Measurements from ENCODE around the gene LIPE. TPM values are rescaled to one million over a fixed set of nuclear protein-coding genes. Genes with fewer than 3 reads are reported as not detected.

Gene LIPE
- polyA plus RNA-seq, 1 experiment: 1.5 TPM

- Histone ChIP-seq H3K9me3 (ENCODE audit: control insufficient read depth, insufficient read depth, low read length) (no peaks in the 10 kb centered on the region), H3K27me3 (ENCODE audit: control insufficient read depth, insufficient read depth, low read length) (no peaks in the 10 kb centered on the region), H3K4me3 (ENCODE audit: low read depth, low read length) (no peak overlapping the region), H3K27ac (ENCODE audit: low read depth, low read length) (no peak overlapping the region)
- ChIA-PET CTCF (interaction anchor here (1.3 to 2.7 kb wide), 2 partner anchors 9 to 10 kb away, joined by 7 to 12 read pairs; no protein-coding TSS in a partner anchor), POLR2A (interaction anchor here (0.6 kb wide), 1 partner anchor 73 kb away, joined by 6 read pairs; no protein-coding TSS in a partner anchor)
- no peak for TF ChIP-seq CTCF (IDR thresholded peaks at IDR 0.05; ENCODE audit: low read depth, low read length)
- no peak for DNase-seq (ENCODE audit: low read depth, low spot score)
Observed at GRCh38 chr19:42410371-42410770, 16.8 kb downstream of the LIPE start.

- POLR2A ChIA-PET: no interaction called here
- DNase-seq (ENCODE audit: low read depth, low spot score): no peak
- no peak for TF ChIP-seq CTCF (IDR thresholded peaks at IDR 0.05; ENCODE audit: low read depth, low read length)
- CTCF ChIA-PET: interaction anchor here (1.3 kb wide), 1 partner anchor 10 kb away, joined by 7 read pairs; no protein-coding TSS in a partner anchor
- Histone ChIP-seq H3K27me3 (ENCODE audit: control insufficient read depth, insufficient read depth, low read length) (no peaks in the 10 kb centered on the region), H3K9me3 (ENCODE audit: control insufficient read depth, insufficient read depth, low read length) (no peaks in the 10 kb centered on the region), H3K4me3 (ENCODE audit: low read depth, low read length) (no peak overlapping the region), H3K27ac (ENCODE audit: low read depth, low read length) (no peak overlapping the region)
Observed at GRCh38 chr19:42409477-42409876, 17.7 kb downstream of the LIPE start.

DNA sequence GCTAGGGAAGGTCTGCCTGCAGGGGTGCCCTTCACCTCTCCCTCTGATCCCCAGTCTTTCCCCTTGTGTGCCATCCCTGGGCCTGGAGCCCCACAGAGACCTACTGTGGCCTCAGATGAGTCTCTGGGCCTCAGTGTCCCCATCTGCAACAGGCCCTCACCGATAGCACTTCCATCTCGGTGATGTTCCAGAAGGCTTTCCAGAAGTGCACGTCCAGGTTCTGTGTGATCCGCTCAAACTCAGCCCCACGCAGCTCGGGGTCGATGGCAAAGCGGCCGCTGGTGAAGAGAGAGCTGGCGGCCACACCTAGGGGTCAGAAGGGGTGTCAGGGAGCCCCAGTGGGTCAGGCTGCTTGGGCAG, 19.4 kb downstream of the LIPE start:
- POLR2A ChIA-PET: no interaction called here

DNA sequence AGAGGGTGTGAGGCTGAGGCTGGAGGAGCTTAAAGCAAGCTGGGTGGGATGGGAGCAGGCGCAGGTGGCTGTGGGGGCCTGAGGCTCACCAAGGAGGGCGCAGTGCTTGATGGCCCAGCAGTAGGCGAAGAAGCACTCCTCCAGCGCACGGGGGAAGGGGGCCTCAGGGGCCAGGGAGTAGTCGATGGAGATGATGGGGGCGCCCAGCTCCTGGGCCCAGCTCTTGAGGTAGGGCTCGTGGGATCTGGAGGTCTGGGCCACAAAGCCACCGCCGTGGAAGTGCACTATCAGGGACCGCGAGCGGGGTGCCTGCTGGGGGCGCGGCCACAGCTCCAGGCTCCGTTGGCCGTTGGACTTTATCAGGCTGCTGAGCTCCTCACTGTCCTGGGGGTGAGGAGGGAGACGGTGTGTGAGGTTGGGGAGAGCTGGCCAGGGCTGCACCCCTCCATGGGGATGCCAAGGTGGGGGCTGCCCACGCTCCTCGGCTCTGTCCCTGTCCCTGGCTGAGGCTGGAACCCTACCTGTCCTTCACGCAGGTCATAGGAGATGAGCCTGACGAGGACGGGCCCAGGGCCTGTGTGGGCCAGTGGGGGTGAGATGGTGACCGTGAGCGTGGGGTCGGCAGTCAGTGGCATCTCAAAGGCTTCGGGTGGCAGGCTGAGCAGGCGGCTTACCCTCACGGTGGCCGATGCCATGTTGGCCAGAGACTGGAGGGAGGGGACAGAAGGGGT, 19.9 kb downstream of the LIPE start:
- no peak for TF ChIP-seq CTCF (IDR thresholded peaks at IDR 0.05; ENCODE audit: low read depth, low read length)
- Histone ChIP-seq H3K27me3 (ENCODE audit: control insufficient read depth, insufficient read depth, low read length) (no peaks in the 10 kb centered on the region), H3K9me3 (ENCODE audit: control insufficient read depth, insufficient read depth, low read length) (no peaks in the 10 kb centered on the region), H3K27ac (ENCODE audit: low read depth, low read length) (no peak overlapping the region), H3K4me3 (ENCODE audit: low read depth, low read length) (no peak overlapping the region)
- CTCF ChIA-PET: interaction anchor here (1.0 to 1.4 kb wide), 2 partner anchors 13 to 31 kb away, joined by 3 to 5 read pairs; no protein-coding TSS in a partner anchor
- POLR2A ChIA-PET: no interaction called here
- DNase-seq (ENCODE audit: low read depth, low spot score): no peak

More for the DNA sequence above, 19.4 kb downstream of the LIPE start:
- DNase-seq (ENCODE audit: low read depth, low spot score): no peak
- no peak for TF ChIP-seq CTCF (IDR thresholded peaks at IDR 0.05; ENCODE audit: low read depth, low read length)
- Histone ChIP-seq H3K27me3 (ENCODE audit: control insufficient read depth, insufficient read depth, low read length) (no peaks in the 10 kb centered on the region), H3K9me3 (ENCODE audit: control insufficient read depth, insufficient read depth, low read length) (no peaks in the 10 kb centered on the region), H3K4me3 (ENCODE audit: low read depth, low read length) (no peak overlapping the region), H3K27ac (ENCODE audit: low read depth, low read length) (no peak overlapping the region)
- CTCF ChIA-PET: interaction anchor here (1.4 kb wide), 1 partner anchor 12 kb away, joined by 5 read pairs; no protein-coding TSS in a partner anchor

- Histone ChIP-seq H3K27ac (ENCODE audit: low read depth, low read length) (no peak overlapping the region), H3K27me3 (ENCODE audit: control insufficient read depth, insufficient read depth, low read length) (no peaks in the 10 kb centered on the region), H3K4me3 (ENCODE audit: low read depth, low read length) (no peak overlapping the region), H3K9me3 (ENCODE audit: control insufficient read depth, insufficient read depth, low read length) (no peaks in the 10 kb centered on the region)
- ChIA-PET POLR2A (no interaction called here), CTCF (no interaction called here)
- no peak for TF ChIP-seq CTCF (IDR thresholded peaks at IDR 0.05; ENCODE audit: low read depth, low read length)
- DNase-seq (ENCODE audit: low read depth, low spot score): no peak
Observed at GRCh38 chr19:42406111-42406510, 21.1 kb downstream of the LIPE start.
